HAP-1 (cell line): ENCODE measurements around the gene CARTPT.

ENCODE experiments used
- DNase-seq, 2 experiments: peaks; one replicate each; pipeline ENCODE4 v3.0.0-alpha.2; 2016 to 2020; ENCODE audit warnings: low spot score in 2 of 2
- H3K27me3 ChIP-seq: fragments of 250-450 bp; sonication (Bioruptor Pico); 2 replicates; pipeline ENCODE4 v1.5.1; 2020; ENCODE audit warnings: low read depth, mild to moderate bottlenecking, moderate library complexity
- H3K36me3 ChIP-seq: fragments of 250-450 bp; sonication (Bioruptor Pico); replicated peaks from 2 replicates; pipeline ENCODE4 v1.5.1; 2020; ENCODE audit warnings: mild to moderate bottlenecking
- H3K4me1 ChIP-seq: fragments of 250-450 bp; sonication (Bioruptor Pico); 2 replicates; pipeline ENCODE4 v1.5.1; 2020; ENCODE audit warnings: mild to moderate bottlenecking
- H3K4me3 ChIP-seq: fragments of 250-450 bp; sonication (Bioruptor Pico); 2 replicates; pipeline ENCODE4 v1.5.1; 2020; ENCODE audit warnings: mild to moderate bottlenecking, moderate library complexity
- H3K9me3 ChIP-seq: fragments of 250-450 bp; sonication (Bioruptor Pico); 2 replicates; pipeline ENCODE4 v1.5.1; 2020; ENCODE audit warnings: mild to moderate bottlenecking, moderate library complexity
- in situ Hi-C: fragments of 300-500 bp; cut with MboI; formaldehyde crosslinking; loops from 3 replicates; pipeline ENCODE4 v1.14.3; 2020; ENCODE audit warnings: low sequenced_read_pairs, inconsistent platforms, mixed read lengths

CARTPT gene

DNA sequence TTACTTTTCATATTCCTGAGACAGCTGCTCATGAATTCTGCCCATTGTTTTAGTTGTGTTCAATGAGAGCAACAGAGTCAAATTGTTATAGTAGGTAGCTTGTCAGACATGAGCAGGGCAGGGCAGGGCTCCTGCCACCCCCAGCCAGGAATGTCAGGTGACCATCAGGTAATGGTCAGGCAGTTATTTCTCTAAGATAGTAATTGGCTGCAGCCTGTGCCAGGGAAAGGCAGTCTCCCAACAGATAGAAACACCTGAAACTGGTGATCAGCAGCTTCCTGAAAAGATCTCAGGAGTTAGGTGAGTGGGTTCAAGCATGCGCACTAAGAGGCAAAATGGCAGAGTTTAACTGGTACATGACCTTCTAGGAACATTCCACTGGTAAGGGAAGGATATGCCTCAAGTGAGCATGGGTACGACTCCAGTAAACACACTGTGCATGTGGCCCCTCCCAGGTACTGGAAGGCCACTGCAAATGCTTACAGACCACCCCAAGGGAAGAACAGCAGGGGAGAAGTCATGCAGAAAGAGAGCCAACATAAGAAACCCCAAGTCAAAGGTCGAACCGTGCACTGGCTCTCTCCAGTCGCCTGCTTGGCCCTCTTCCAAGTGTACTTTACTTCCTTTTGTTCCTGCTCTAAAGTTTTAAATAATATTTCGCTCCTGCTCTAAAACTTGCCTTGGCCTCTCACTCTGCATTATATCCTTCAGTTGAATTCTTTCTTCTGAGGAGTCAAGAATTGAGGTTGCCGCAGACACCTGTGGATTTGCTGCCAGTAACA lies 25.1 kb downstream of the CARTPT start:
- no peaks in the 10 kb centered on the region for H3K9me3 ChIP-seq
- no peak overlapping the region for H3K4me3 ChIP-seq
- H3K36me3 ChIP-seq = no peaks in the 10 kb centered on the region
- H3K4me1 ChIP-seq = no peaks in the 10 kb centered on the region
- no peak for DNase-seq
- H3K27me3 ChIP-seq = peaks cover 3% of the 10 kb centered on the region; the same call in 1 of the 2 replicates
- in situ Hi-C loops = no loop called here

DNA sequence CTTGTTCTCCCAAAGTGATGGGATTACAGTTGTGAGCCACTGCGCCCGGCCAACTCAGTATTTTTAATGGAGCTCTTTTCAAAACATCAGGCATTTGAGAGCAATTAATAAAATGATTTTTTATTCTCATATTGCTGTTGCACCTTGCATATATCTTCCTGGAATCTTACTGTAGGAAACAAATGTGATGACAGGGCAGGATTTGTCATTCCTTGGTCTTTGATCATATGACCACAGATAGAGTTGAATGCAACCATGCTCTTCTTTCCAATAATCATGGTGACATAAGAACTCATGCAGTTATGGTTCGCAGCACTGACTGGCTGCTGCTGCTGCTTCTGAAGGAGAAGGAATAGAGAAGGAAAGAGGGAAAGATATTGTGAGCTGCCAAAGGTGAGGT lies 28.1 kb downstream of the CARTPT start:
- no peaks in the 10 kb centered on the region for H3K4me1 ChIP-seq
- no peaks in the 10 kb centered on the region for H3K9me3 ChIP-seq
- in situ Hi-C loops = no loop called here
- no peaks in the 10 kb centered on the region for H3K27me3 ChIP-seq
- DNase-seq = no peak
- H3K36me3 ChIP-seq = no peaks in the 10 kb centered on the region
- no peak overlapping the region for H3K4me3 ChIP-seq

DNA sequence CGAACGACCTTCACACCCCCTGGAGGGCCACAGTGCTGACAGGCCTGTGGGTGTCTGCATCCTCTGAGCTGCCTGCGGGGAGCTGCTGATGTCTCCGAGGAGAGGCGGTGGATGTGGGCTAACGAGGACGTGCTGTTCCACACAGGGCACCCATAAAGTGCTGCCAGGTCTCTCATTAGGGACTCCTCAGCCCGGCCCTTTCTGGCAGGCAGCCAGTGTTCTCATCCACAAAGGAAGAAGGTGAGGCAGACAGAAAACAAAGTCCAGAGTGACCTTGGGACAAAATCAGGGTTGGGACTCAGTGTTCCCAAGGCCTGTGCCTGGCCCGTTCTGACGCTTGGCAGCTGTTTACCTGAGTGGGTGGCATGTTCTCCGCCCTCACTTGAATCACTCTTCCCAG lies 29.3 kb downstream of the CARTPT start:
- DNase-seq = peak in 1 of 2 experiments; percentile 15
- no peaks in the 10 kb centered on the region for H3K4me1 ChIP-seq
- in situ Hi-C loops = no loop called here
- H3K4me3 ChIP-seq = no peak overlapping the region
- no peaks in the 10 kb centered on the region for H3K27me3 ChIP-seq
- no peaks in the 10 kb centered on the region for H3K36me3 ChIP-seq
- H3K9me3 ChIP-seq = no peaks in the 10 kb centered on the region

DNA sequence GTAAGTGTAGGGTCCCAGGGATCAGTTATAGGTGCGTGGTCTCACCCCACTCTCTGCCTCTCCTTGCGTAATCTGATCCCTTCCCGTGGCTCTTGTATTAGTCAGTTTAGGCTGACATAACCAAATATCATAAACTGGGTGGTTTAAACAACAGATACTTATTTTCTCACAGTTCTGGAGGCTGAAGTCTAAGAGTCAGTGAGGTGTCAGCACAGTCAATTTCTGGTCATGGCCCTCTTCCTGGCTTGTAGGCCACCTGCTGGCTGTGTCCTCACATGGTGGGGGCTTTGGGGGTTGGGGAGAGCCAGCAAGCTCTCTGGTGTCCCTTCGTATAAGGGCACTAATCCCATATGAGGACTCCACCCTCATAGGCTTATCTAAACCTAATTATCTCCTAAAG lies 32.3 kb downstream of the CARTPT start:
- Histone ChIP-seq H3K27me3 (no peaks in the 10 kb centered on the region), H3K4me3 (no peak overlapping the region), H3K9me3 (no peaks in the 10 kb centered on the region), H3K4me1 (no peaks in the 10 kb centered on the region), H3K36me3 (no peaks in the 10 kb centered on the region)
- in situ Hi-C loops = no loop called here
- DNase-seq = no peak

DNA sequence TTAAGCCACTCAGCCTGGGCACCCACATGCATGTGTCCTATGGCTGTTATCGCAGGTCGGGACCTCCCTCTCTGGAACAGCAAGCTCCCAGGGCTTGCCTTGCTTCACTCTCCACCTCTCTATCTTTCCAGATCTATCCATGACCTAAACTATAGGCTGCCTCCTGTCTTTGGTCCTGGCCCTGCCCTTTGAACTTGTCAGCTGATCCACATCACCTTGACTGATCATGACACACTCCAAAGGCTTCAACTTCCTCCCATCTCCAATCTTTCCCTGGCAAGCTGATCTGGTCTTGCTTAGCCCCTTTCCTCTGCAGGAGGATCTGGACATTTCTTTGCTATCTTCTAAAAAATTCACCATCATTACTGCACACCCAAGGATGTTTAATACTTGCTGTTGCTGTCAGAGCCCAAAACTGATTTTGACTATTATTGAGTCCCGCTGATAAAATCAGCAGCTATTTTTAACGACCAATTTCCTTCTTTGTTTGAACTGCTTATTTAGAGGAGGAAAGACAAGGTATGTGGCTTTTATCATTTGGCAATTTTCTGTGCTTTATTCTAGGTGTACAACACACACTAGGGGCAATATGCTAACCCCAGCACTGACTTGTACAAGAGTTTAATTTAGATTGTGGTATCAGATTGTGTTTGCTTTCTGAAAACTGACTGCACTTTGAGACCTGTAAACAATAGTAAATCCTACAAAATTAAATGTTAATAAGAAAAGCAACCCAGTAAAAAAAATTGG lies 33.5 kb downstream of the CARTPT start:
- Histone ChIP-seq H3K36me3 (no peaks in the 10 kb centered on the region), H3K4me1 (no peaks in the 10 kb centered on the region), H3K9me3 (no peaks in the 10 kb centered on the region), H3K4me3 (no peak overlapping the region), H3K27me3 (no peaks in the 10 kb centered on the region)
- no peak for DNase-seq
- in situ Hi-C loops = no loop called here

DNA sequence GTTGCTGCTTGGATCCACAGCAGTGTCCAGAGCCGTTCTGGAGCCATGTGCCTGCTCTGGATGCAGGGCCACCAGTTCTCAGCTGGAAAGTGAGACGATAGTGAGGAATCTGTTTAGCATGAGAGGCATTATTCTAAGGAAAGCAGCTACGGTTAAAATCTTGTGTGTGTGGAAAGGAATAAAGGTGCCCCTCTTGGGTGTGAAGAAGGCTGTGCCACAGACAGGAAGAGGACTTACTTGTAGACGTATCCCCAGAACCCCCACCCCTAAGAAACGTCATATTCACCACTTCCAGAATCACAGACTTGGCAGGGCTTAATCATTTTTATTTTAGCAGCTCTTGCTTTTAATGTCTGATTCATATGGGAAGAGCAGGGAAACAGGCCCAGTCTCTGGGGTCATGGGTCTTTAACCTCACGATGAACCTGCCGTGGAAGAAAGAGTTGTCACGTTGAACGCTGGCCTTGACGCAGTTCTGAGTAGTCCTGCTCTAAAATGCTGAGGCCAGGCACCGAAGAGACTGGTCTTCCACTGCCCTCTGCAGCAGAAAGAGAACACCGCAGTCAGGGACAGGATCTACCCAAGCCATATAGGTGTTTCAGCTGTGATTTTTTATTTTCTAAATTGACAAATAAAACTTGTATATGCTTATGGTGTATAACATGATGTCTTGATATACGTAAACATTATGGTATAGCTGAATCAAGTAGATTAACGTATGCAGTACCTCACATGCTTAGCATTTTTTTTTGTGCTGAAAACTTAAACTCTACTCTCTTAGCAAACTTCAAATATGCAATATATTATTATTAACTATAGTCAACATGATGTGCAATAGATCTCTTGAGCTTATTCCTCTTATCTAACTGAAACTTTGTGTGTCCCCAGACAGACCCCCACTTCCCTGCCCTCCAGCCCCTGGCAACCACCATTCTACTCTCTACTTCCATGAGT lies 38.8 kb downstream of the CARTPT start:
- peak; percentile 62 to 68 for DNase-seq
- Histone ChIP-seq H3K4me1 (no peaks in the 10 kb centered on the region), H3K36me3 (no peaks in the 10 kb centered on the region), H3K9me3 (no peaks in the 10 kb centered on the region), H3K4me3 (no peak overlapping the region), H3K27me3 (0 out of 2 replicates have a peak, but pooled peaks cover 2% of the 10 kb centered on the region)
- in situ Hi-C loops = no loop called here

DNA sequence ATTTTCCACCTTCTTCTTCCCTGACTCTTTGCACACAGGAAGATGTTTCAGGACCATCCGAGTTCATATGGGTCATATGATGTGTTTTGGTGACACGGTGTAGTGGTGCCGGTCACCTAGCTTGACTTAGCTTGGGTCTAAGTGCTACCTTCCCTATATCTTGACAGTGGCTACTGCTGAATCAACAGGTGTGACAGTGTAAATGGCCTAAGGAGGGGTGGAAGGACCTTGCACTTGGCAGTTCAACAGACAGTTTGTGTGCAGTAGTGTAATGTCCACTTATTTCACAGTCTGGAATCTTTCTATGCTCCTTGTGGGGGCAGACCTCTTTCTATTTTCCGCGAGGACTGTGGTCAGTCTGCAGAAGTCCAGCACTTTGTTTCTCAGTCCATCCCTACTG lies 43.8 kb downstream of the CARTPT start:
- H3K27me3 ChIP-seq = 0 out of 2 replicates have a peak, but pooled peaks cover 6% of the 10 kb centered on the region
- H3K4me1 ChIP-seq = no peaks in the 10 kb centered on the region
- in situ Hi-C loops = no loop called here
- H3K4me3 ChIP-seq = no peak overlapping the region
- no peaks in the 10 kb centered on the region for H3K9me3 ChIP-seq
- no peaks in the 10 kb centered on the region for H3K36me3 ChIP-seq
- DNase-seq = no peak

DNA sequence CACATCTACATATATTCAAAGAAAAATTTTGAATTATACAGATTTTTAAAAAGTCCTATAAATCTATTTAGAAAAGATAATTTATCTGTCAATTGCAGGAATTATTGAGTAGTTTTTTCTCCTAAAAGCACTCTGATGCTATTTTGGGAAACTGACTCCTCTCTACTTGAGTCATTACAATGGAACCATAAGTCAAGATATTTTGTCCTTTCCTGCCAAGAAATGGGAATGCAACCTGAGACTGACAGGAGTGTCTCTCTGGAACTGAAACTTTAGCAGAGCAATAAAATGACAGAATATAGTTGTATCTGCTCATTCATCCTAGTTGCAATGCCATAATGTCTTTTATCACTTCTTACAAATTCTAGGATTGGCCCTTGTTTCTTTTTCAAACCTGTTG lies 48.6 kb downstream of the CARTPT start:
- in situ Hi-C loops = no loop called here

DNA sequence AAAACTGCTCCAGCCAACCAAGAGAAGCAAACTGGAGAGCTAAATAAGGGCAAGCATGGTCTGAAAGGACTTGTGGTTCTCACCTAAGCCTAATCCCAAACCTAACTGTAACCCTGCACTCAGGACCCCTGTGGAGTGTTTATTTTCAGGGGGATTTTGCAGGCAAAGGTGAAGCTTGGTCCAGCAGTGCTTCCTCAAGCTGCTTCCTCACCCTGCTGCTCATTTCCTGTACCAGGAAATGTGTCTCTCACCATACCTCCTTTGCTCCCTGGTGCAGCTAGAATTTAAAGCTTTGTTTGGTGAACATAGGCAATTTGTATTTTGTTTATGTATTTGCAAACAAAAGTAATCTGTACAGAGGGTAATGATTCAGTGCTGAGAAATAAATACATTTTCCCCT lies 50.2 kb downstream of the CARTPT start:
- Histone ChIP-seq H3K4me1 (no peaks in the 10 kb centered on the region), H3K4me3 (no peak overlapping the region), H3K9me3 (no peaks in the 10 kb centered on the region), H3K27me3 (0 out of 2 replicates have a peak, but pooled peaks cover 3% of the 10 kb centered on the region), H3K36me3 (no peaks in the 10 kb centered on the region)
- in situ Hi-C loops = no loop called here
- no peak for DNase-seq

More for the DNA sequence above, 48.6 kb downstream of the CARTPT start:
- Histone ChIP-seq H3K27me3 (0 out of 2 replicates have a peak, but pooled peaks cover 3% of the 10 kb centered on the region), H3K36me3 (no peaks in the 10 kb centered on the region), H3K9me3 (no peaks in the 10 kb centered on the region), H3K4me3 (no peak overlapping the region), H3K4me1 (no peaks in the 10 kb centered on the region)
- DNase-seq = no peak

DNA sequence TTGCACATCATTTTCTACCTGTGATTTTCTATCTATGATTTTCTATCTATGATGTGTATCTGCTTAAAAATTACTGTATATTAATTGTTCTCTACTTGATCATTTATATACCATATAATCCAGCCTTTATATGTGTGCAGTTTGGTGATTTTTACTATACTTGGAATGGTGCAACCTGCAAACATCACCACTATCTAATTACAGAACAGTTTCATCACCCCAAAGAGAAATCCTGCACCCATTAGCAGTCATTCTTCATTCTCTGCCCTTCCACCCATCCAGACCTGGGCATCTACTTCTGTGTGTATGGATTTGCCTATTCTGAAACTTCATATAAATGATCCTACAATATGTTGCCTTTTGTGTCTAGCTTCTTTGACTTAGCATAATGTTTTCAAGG lies 51.3 kb downstream of the CARTPT start:
- in situ Hi-C loops = no loop called here
- Histone ChIP-seq H3K27me3 (0 out of 2 replicates have a peak, but pooled peaks cover 3% of the 10 kb centered on the region), H3K36me3 (no peaks in the 10 kb centered on the region), H3K4me3 (no peak overlapping the region), H3K9me3 (no peaks in the 10 kb centered on the region), H3K4me1 (no peaks in the 10 kb centered on the region)
- no peak for DNase-seq
